ACC112 (cell line): ENCODE results near the gene DDIT4.
A peak's percentile ranks its signal among the peaks of the same experiment; 100 is the strongest.

Source experiments
- H2AFZ ChIP-seq: fragments of 200-600 bp; sonication (generic); one replicate; pipeline ENCODE4 v1.6.0; 2017; ENCODE audit warnings: antibody characterized with exemption, low read length; ENCODE audit not compliant: unreplicated experiment
- H3K27ac ChIP-seq: fragments of 200-600 bp; sonication (generic); 2 replicates; pipeline ENCODE4 v1.5.1; 2014; ENCODE audit warnings: low read depth, mild to moderate bottlenecking, antibody characterized with exemption, low read length, moderate library complexity
- H3K27me3 ChIP-seq: fragments of 200-600 bp; sonication (generic); 2 replicates; pipeline ENCODE4 v1.6.1; 2014; ENCODE audit warnings: mild to moderate bottlenecking, antibody characterized with exemption, low read length, moderate library complexity, mixed read lengths; ENCODE audit not compliant: insufficient read depth
- H3K36me3 ChIP-seq: fragments of 200-600 bp; sonication (generic); 2 replicates; pipeline ENCODE4 v1.6.1; 2016; ENCODE audit warnings: mild to moderate bottlenecking, antibody characterized with exemption, low read length, moderate library complexity, mixed read lengths; ENCODE audit not compliant: insufficient read depth
- H3K4me1 ChIP-seq: fragments of 200-600 bp; sonication (generic); one replicate; pipeline ENCODE4 v1.6.1; 2016; ENCODE audit warnings: low read length, mixed read lengths; ENCODE audit not compliant: insufficient read depth, unreplicated experiment, control insufficient read depth
- H3K4me3 ChIP-seq: fragments of 200-600 bp; sonication (generic); 2 replicates; pipeline ENCODE4 v1.5.1; 2014; ENCODE audit warnings: mild to moderate bottlenecking, low read depth, low read length
- H3K79me2 ChIP-seq: fragments of 200-600 bp; sonication (generic); one replicate; pipeline ENCODE4 v1.6.0; 2016; ENCODE audit warnings: low read length; ENCODE audit not compliant: control insufficient read depth, unreplicated experiment, insufficient read depth

DDIT4 gene

DNA sequence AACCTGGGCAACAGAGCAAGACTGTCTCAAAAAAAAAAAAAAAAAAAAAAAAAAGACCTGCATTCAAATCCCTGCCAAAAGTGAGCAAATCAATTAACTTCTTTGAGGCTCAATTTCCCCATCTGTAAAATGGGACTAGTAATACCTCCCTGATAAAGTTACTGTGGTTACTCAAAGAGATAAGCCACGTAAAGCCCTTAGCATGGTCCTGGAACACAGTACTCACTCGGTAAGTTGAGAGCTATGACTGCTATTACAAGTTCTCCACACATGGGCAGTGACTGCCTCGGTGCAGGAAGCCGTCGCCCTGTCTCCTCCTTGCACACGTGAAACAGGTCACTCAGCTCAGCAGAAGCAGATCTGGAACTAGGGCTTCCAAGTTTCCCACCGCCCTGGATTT lies 37.9 kb downstream of the DDIT4 start:
- H3K4me1 ChIP-seq = peaks cover 47% of the 10 kb centered on the region

GRCh38 chr10:72312865-72313391 lies 39.2 kb downstream of the DDIT4 start:
- no peaks in the 10 kb centered on the region for H3K36me3 ChIP-seq
- H3K4me3 ChIP-seq = no peak overlapping the region
- H3K79me2 ChIP-seq = no peaks in the 10 kb centered on the region
- peaks cover 47% of the 10 kb centered on the region for H3K4me1 ChIP-seq
- H2AFZ ChIP-seq = no peak overlapping the region
- no peaks in the 10 kb centered on the region for H3K27me3 ChIP-seq
- no peak overlapping the region for H3K27ac ChIP-seq

More for the DNA sequence above, 37.9 kb downstream of the DDIT4 start:
- no peak overlapping the region for H2AFZ ChIP-seq
- no peak overlapping the region for H3K4me3 ChIP-seq
- H3K79me2 ChIP-seq = no peaks in the 10 kb centered on the region
- no peaks in the 10 kb centered on the region for H3K27me3 ChIP-seq
- H3K27ac ChIP-seq = no peak overlapping the region
- H3K36me3 ChIP-seq = no peaks in the 10 kb centered on the region

DNA sequence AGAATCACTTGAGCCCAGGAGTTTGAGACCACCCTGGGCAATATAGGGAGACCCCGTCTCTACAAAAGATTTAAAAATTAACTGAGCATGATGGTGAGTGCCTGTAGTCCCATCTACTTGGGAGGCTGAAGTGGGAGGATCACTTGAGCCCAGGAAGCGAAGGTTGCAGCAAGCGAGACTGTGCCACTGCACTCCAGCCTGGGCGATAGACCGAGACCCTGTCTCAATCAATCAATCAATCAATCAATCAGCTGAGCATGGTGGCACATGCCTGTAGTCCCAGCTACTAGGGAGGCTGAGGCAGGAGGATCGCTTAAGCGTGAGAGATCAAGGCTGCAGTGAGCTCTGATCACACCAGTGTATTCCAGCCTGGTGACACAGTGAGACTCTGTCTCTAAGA lies 40.5 kb downstream of the DDIT4 start:
- no peaks in the 10 kb centered on the region for H3K36me3 ChIP-seq
- H3K79me2 ChIP-seq = no peaks in the 10 kb centered on the region
- H3K27ac ChIP-seq = no peak overlapping the region
- H3K4me1 ChIP-seq = peaks cover 43% of the 10 kb centered on the region
- H3K4me3 ChIP-seq = no peak overlapping the region
- H3K27me3 ChIP-seq = no peaks in the 10 kb centered on the region
- no peak overlapping the region for H2AFZ ChIP-seq

- Histone ChIP-seq H3K79me2 (no peaks in the 10 kb centered on the region), H3K27me3 (no peaks in the 10 kb centered on the region), H3K4me1 (peaks cover 40% of the 10 kb centered on the region), H2AFZ (no peak overlapping the region), H3K27ac (peak overlapping the region; percentile 73; the same call in 1 of the 2 replicates), H3K36me3 (no peaks in the 10 kb centered on the region), H3K4me3 (no peak overlapping the region)
Observed at GRCh38 chr10:72315054-72315453, 41.3 kb downstream of the DDIT4 start.

- Histone ChIP-seq H2AFZ (no peak overlapping the region), H3K27me3 (no peaks in the 10 kb centered on the region), H3K79me2 (no peaks in the 10 kb centered on the region), H3K36me3 (no peaks in the 10 kb centered on the region), H3K27ac (peak overlapping the region; percentile 73), H3K4me1 (peaks cover 36% of the 10 kb centered on the region), H3K4me3 (no peak overlapping the region)
Observed at GRCh38 chr10:72315611-72316385, 42.1 kb downstream of the DDIT4 start.

- H3K27me3 ChIP-seq = no peaks in the 10 kb centered on the region
- no peaks in the 10 kb centered on the region for H3K36me3 ChIP-seq
- no peak overlapping the region for H2AFZ ChIP-seq
- H3K79me2 ChIP-seq = no peaks in the 10 kb centered on the region
- H3K4me1 ChIP-seq = peaks cover 38% of the 10 kb centered on the region
- H3K27ac ChIP-seq = peak overlapping the region; percentile 73
- H3K4me3 ChIP-seq = no peak overlapping the region
Observed at GRCh38 chr10:72316386-72316700, 42.6 kb downstream of the DDIT4 start.

DNA sequence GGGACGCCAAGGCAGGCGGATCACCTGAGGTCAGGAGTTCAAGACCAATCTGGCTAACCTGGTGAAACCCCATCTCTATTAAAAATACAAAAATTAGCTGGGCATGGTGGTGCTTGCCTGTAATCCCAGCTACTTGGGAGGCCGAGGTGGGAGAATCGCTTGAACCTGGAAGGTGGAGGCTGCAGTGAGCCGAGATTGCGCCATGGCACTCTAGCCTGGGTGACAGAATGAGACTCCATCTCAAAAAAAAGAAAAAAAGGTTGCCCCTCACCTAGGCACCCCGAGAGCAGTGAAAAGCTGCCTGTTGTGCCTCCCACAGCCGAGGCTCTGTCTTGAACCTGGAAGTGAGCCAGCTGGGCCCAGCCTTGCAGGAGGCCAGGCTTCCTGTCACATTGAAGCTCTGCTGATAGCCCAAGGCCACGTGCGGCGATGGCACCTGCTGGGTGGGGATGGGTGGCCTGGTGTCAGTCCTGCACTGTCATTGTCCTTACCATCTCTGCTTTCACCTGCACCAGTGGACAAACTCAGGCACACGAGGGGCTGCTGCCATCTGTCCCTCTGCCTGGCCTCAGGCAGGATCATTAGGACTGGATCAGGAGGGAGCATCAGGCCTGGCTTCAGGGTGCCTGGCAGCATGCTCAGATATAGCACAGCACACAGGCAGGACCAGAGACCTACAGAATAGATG lies 43.2 kb downstream of the DDIT4 start:
- H3K27me3 ChIP-seq = no peaks in the 10 kb centered on the region
- peaks cover 43% of the 10 kb centered on the region for H3K4me1 ChIP-seq
- H2AFZ ChIP-seq = no peak overlapping the region
- H3K4me3 ChIP-seq = no peak overlapping the region
- H3K36me3 ChIP-seq = no peaks in the 10 kb centered on the region
- H3K27ac ChIP-seq = 0 out of 2 replicates have a peak overlapping the region, but pooled peaks have one; percentile 11
- H3K79me2 ChIP-seq = no peaks in the 10 kb centered on the region

DNA sequence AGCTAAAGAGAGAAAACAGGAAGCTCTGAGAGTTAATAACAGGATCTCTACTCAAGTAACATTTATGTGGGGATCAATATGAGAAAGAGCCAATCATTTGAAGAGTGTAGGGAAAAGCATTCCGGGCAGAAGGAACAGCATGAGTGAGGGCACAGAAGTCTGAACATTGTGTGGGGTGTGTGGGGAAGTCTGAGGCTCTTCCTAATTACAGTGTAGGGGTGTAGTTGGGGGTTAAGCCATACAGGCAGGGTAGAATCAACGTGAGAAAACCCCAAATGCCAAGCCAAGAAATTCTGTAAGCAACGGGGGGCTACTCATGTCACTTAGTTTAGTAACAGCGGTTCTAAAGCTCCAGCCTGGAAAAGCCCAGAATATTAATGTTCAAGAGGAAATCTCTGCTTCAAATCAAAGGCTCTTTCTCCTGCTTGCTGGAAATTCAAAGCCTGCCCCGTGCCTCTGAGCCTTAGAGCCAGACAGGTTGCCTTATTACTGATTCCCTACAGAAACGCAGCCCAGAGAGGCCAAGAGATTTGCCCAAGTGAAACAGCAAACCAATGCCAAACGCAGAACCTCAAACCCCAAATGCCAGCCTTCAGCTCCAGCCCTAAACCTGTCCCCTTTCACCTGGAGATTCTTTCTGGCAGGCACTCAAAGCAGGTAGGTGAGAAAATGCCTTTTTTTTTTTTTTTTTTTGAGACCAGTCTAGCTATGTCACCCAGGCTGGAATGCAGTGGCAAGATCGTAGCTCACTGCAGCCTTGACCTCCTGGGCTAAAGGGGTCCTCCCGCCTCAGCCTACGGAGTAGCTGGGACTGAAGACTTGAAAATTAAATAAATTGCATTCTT lies 44.9 kb downstream of the DDIT4 start:
- Histone ChIP-seq H3K27me3 (no peaks in the 10 kb centered on the region), H3K79me2 (no peaks in the 10 kb centered on the region), H3K27ac (peak overlapping the region; percentile 89), H3K4me3 (peak overlapping the region; percentile 22; the same call in 1 of the 2 replicates), H3K4me1 (peaks cover 53% of the 10 kb centered on the region), H3K36me3 (no peaks in the 10 kb centered on the region), H2AFZ (no peak overlapping the region)

DNA sequence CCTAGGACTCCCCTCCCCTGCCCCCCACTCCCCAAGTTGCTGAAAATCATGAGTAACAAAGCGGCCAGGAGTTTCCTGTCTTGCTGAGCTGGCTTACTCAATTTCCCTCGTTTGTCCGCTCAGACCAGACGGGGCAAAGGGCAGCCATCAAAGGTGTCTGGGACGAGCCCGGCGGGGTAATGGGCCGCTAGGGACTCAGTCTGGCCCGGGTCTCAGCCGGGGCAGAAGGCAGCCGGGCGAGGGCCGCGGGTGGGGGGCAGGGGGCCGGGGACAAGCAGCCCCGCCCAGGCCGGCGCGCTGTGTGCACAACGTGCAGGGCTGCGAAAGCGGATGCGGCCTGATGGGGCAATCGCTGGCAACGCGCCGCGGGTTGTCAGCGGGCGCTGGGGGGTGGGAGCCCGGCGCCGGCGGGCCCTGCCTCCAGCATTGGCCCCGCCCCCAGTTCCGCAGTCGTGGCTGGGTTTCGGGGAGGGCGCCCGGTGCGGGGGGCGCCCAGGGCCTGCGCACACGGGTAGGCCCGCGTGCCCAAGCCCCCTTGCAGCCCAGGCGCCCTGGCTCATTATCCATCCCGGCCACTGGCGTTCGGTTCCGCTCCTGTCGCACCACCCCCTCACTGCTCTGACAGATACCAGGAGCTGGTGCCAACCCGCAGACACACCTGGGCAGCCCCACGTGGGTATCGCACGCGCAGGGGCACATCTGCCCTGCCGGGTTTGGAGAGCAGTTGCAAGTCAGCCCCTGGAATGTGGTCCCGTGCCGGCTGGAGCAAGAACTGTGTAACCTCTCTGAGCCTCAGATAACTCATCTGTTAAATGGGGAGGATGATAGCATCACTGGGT lies 45.9 kb downstream of the DDIT4 start:
- H3K79me2 ChIP-seq = no peaks in the 10 kb centered on the region
- H3K27me3 ChIP-seq = no peaks in the 10 kb centered on the region
- peak overlapping the region; percentile 89 for H3K27ac ChIP-seq
- H2AFZ ChIP-seq = no peak overlapping the region
- no peaks in the 10 kb centered on the region for H3K36me3 ChIP-seq
- peaks cover 56% of the 10 kb centered on the region for H3K4me1 ChIP-seq
- peak overlapping the region; percentile 55 for H3K4me3 ChIP-seq
